Muscle of leg (tissue), 11 donors: ENCODE measurements around the gene IL1RAPL2. TPM values are rescaled to one million over a fixed set of nuclear protein-coding genes. Genes with fewer than 3 reads are reported as not detected.
"Not testable (repeated sequence)": the region's sequence is repeated elsewhere in the genome, so short reads cannot be mapped to it uniquely, and the experiment has no call there.

Experiments
- DNase-seq: peaks from one replicate; pipeline ENCODE4 v3.0.0; 2013
- H3K27ac ChIP-seq: one replicate; pipeline ENCODE4 v1.5.1; 2013; ENCODE audit warnings: mild to moderate bottlenecking, low read length, control low read depth
- H3K27me3 ChIP-seq: one replicate; pipeline ENCODE4 v1.6.1; 2013; ENCODE audit warnings: low read length; ENCODE audit not compliant: control insufficient read depth, insufficient read depth
- H3K36me3 ChIP-seq: one replicate; pipeline ENCODE4 v1.6.1; 2013; ENCODE audit warnings: low read length; ENCODE audit not compliant: control insufficient read depth, insufficient read depth
- H3K4me1 ChIP-seq: one replicate; pipeline ENCODE4 v1.6.1; 2013; ENCODE audit warnings: low read length; ENCODE audit not compliant: control insufficient read depth, insufficient read depth
- H3K4me3 ChIP-seq: one replicate; pipeline ENCODE4 v1.5.1; 2013; ENCODE audit warnings: low read length, control low read depth
- H3K9me3 ChIP-seq: replicated peaks from 2 replicates; pipeline ENCODE4 v1.6.1; 2013; ENCODE audit warnings: low read depth, low read length; ENCODE audit not compliant: control insufficient read depth
- WGBS: methylation state at CpG from one replicate; pipeline ENCODE4 v1.1.5; 2013; ENCODE audit warnings: missing lambda C conversion rate; ENCODE audit not compliant: insufficient coverage; 5-methylcytosine and 5-hydroxymethylcytosine counted together
- polyA plus RNA-seq, 8 donors: library from polyadenylated mRNA; unstranded; fragments of 120-200 nt; gene quantifications; one replicate each; pipeline versions ENCODE4 v1.2.1 to v1.2.3, GENCODE V29; 2013; ENCODE audit warnings: inconsistent platforms in 1 of 8, low replicate concordance in 1 of 8; ENCODE audit not compliant: insufficient read length in 8 of 8, insufficient read depth in 1 of 8
- total RNA-seq: library from RNA; stranded (reverse); fragments of 120-200 nt; gene quantifications from one replicate; pipeline ENCODE4 v1.2.4, GENCODE V29; 2013

The IL1RAPL2 gene
- total and polyA plus RNA-seq, 9 donors, result 1.7 to 3.9 (median 3.0) TPM

- Histone ChIP-seq H3K4me1 (peaks cover 7% of the 10 kb centered on the region), H3K36me3 (no peaks in the 10 kb centered on the region), H3K27me3 (no peaks in the 10 kb centered on the region), H3K9me3 (no peaks in the 10 kb centered on the region), H3K4me3 (no peak overlapping the region), H3K27ac (peak overlapping the region; percentile 77)
- DNase-seq, result peak; percentile 88
- no CpG with 5 or more reads among the region's 1 CpG for WGBS
Measured at GRCh38 chrX:105758754-105759153, 1192.8 kb downstream of the IL1RAPL2 start.

- H3K4me3 ChIP-seq, result no peak overlapping the region
- WGBS, result no CpG with 5 or more reads among the region's 2 CpGs
- H3K27me3 ChIP-seq, result peaks cover 2% of the 10 kb centered on the region
Measured at GRCh38 chrX:105759598-105759997, 1193.6 kb downstream of the IL1RAPL2 start.

GRCh38 chrX:105765691-105766090 is 1199.7 kb downstream of the IL1RAPL2 start:
- DNase-seq, result peak; percentile 73
- peak overlapping the region; percentile 38 for H3K27ac ChIP-seq

More at GRCh38 chrX:105759598-105759997, 1193.6 kb downstream of the IL1RAPL2 start:
- Histone ChIP-seq H3K4me1 (peaks cover 7% of the 10 kb centered on the region), H3K9me3 (no peaks in the 10 kb centered on the region), H3K27ac (no peak overlapping the region), H3K36me3 (no peaks in the 10 kb centered on the region)
- DNase-seq, result peak; percentile 46

GRCh38 chrX:105773801-105774200 is 1207.8 kb downstream of the IL1RAPL2 start:
- Histone ChIP-seq H3K4me1 (no peaks in the 10 kb centered on the region), H3K36me3 (no peaks in the 10 kb centered on the region), H3K27me3 (peaks cover 3% of the 10 kb centered on the region), H3K27ac (peak overlapping the region; percentile 65), H3K9me3 (no peaks in the 10 kb centered on the region), H3K4me3 (no peak overlapping the region)
- peak; percentile 90 for DNase-seq

More at GRCh38 chrX:105765691-105766090, 1199.7 kb downstream of the IL1RAPL2 start:
- Histone ChIP-seq H3K4me1 (no peaks in the 10 kb centered on the region), H3K27me3 (peaks cover 4% of the 10 kb centered on the region), H3K4me3 (no peak overlapping the region), H3K9me3 (no peaks in the 10 kb centered on the region), H3K36me3 (no peaks in the 10 kb centered on the region)
- no CpG with 5 or more reads among the region's 1 CpG for WGBS

- Histone ChIP-seq H3K27ac (no peak overlapping the region), H3K27me3 (peaks cover 3% of the 10 kb centered on the region), H3K4me1 (no peaks in the 10 kb centered on the region), H3K36me3 (no peaks in the 10 kb centered on the region), H3K9me3 (no peaks in the 10 kb centered on the region), H3K4me3 (no peak overlapping the region)
- DNase-seq, result no peak
- no CpG with 5 or more reads among the region's 3 CpGs for WGBS
Measured at GRCh38 chrX:105775679-105776078, 1209.7 kb downstream of the IL1RAPL2 start.

GRCh38 chrX:105781804-105782203 is 1215.8 kb downstream of the IL1RAPL2 start:
- Histone ChIP-seq H3K4me1 (no peaks in the 10 kb centered on the region), H3K27me3 (peaks cover 6% of the 10 kb centered on the region), H3K9me3 (no peaks in the 10 kb centered on the region), H3K36me3 (no peaks in the 10 kb centered on the region), H3K4me3 (no peak overlapping the region), H3K27ac (peak overlapping the region; percentile 53)
- DNase-seq, result peak; percentile 97
- no CpG with 5 or more reads among the region's 1 CpG for WGBS

GRCh38 chrX:105796877-105797276 is 1230.9 kb downstream of the IL1RAPL2 start:
- WGBS, result 72% methylated on average over 18 of the region's 26 CpGs
- not testable (repeated sequence) for DNase-seq, H3K4me1 ChIP-seq, H3K36me3 ChIP-seq, H3K9me3 ChIP-seq, H3K27me3 ChIP-seq, H3K27ac ChIP-seq, H3K4me3 ChIP-seq

GRCh38 chrX:105803891-105804290 is 1237.9 kb downstream of the IL1RAPL2 start:
- H3K36me3 ChIP-seq, result no peaks in the 10 kb centered on the region
- H3K4me3 ChIP-seq, result no peak overlapping the region
- WGBS, result no CpG with 5 or more reads among the region's 2 CpGs
- H3K27ac ChIP-seq, result no peak overlapping the region
- H3K4me1 ChIP-seq, result no peaks in the 10 kb centered on the region
- H3K27me3 ChIP-seq, result no peaks in the 10 kb centered on the region
- DNase-seq, result no peak
- H3K9me3 ChIP-seq, result no peaks in the 10 kb centered on the region

GRCh38 chrX:105805655-105806054 is 1239.7 kb downstream of the IL1RAPL2 start:
- H3K36me3 ChIP-seq, H3K4me1 ChIP-seq, H3K4me3 ChIP-seq, H3K9me3 ChIP-seq, H3K27ac ChIP-seq, H3K27me3 ChIP-seq, DNase-seq: not testable (repeated sequence)

- no peak for DNase-seq
- peaks cover 2% of the 10 kb centered on the region for H3K4me1 ChIP-seq
- H3K27ac ChIP-seq, result no peak overlapping the region
- WGBS, result 57% methylated on average over 1 of the region's 2 CpGs
- H3K9me3 ChIP-seq, result no peaks in the 10 kb centered on the region
- H3K36me3 ChIP-seq, result no peaks in the 10 kb centered on the region
- H3K27me3 ChIP-seq, result peaks cover 20% of the 10 kb centered on the region
- H3K4me3 ChIP-seq, result no peak overlapping the region
Measured at GRCh38 chrX:105816517-105816916, 1250.5 kb downstream of the IL1RAPL2 start.
